Hepatocyte (in vitro differentiated cells): ENCODE data around the gene CHODL. TPM values are rescaled to one million over a fixed set of nuclear protein-coding genes. Genes with fewer than 3 reads are reported as not detected.

Experiments used
- DNase-seq: peaks from one replicate; pipeline ENCODE4 v3.0.0-alpha.2; 2016; ENCODE audit warnings: low spot score
- H2AFZ ChIP-seq: fragments of 200-600 bp; sonication (generic); 2 replicates; pipeline ENCODE4 v1.6.0; 2016; ENCODE audit warnings: antibody characterized with exemption, mild to moderate bottlenecking
- H3K27ac ChIP-seq: fragments of 200-600 bp; sonication (generic); 2 replicates; pipeline ENCODE4 v1.5.1; 2016; ENCODE audit warnings: mild to moderate bottlenecking
- H3K27me3 ChIP-seq: fragments of 200-600 bp; sonication (generic); 2 replicates; pipeline ENCODE4 v1.6.1; 2016
- H3K36me3 ChIP-seq: fragments of 200-600 bp; sonication (generic); replicated peaks from 2 replicates; pipeline ENCODE4 v1.5.1; 2016; ENCODE audit warnings: low read depth; ENCODE audit not compliant: insufficient read depth
- H3K4me1 ChIP-seq: fragments of 200-600 bp; sonication (generic); 2 replicates; pipeline ENCODE4 v1.5.1; 2016; ENCODE audit warnings: mild to moderate bottlenecking, moderate library complexity; ENCODE audit not compliant: insufficient read depth
- H3K4me2 ChIP-seq: fragments of 200-600 bp; sonication (generic); 2 replicates; pipeline ENCODE4 v1.6.0; 2016
- H3K4me3 ChIP-seq: fragments of 200-600 bp; sonication (generic); 2 replicates; pipeline ENCODE4 v1.5.1; 2016; ENCODE audit warnings: mild to moderate bottlenecking
- H3K79me2 ChIP-seq: fragments of 200-600 bp; sonication (generic); 2 replicates; pipeline ENCODE4 v1.6.0; 2017; ENCODE audit warnings: mild to moderate bottlenecking
- H3K9me2 ChIP-seq: fragments of 200-600 bp; sonication (generic); replicated peaks from 2 replicates; pipeline ENCODE4 v1.6.0; 2017; ENCODE audit warnings: mild to moderate bottlenecking; ENCODE audit not compliant: insufficient read depth
- H3K9me3 ChIP-seq: fragments of 200-600 bp; sonication (generic); 2 replicates; pipeline ENCODE4 v1.5.1; 2016; ENCODE audit warnings: low read depth, mild to moderate bottlenecking
- H4K20me1 ChIP-seq: fragments of 200-600 bp; sonication (generic); 2 replicates; pipeline ENCODE4 v1.6.0; 2016; ENCODE audit warnings: mild to moderate bottlenecking; ENCODE audit not compliant: insufficient read depth, poor library complexity, severe bottlenecking
- EZH2 ChIP-seq: fragments of 200-600 bp; sonication (generic); IDR thresholded peaks from 2 replicates; pipeline ENCODE4 v1.6.1; 2016; ENCODE audit warnings: antibody characterized with exemption, mild to moderate bottlenecking, borderline replicate concordance
- EZH2phosphoT487 ChIP-seq: fragments of 200-600 bp; sonication (generic); IDR thresholded peaks from one replicate; pipeline ENCODE4 v1.6.1; 2018; ENCODE audit warnings: antibody characterized with exemption, mild to moderate bottlenecking, low read depth, moderate library complexity; ENCODE audit not compliant: unreplicated experiment, severe bottlenecking
- WGBS: methylation state at CpG from one replicate; pipeline ENCODE4 v1.1.6; 2016; ENCODE audit warnings: low lambda C conversion rate; ENCODE audit errors: missing lambda C conversion rate; 5-methylcytosine and 5-hydroxymethylcytosine counted together
- polyA plus RNA-seq: library from polyadenylated mRNA; unstranded; fragments of >200 nt; fragmentation: Nextera tagmentation; extraction: Ambion mirVana; gene quantifications from 2 replicates; pipeline ENCODE4 v1.2.1, GENCODE V29; 2016
- total RNA-seq: library from RNA; depleted of rRNA; stranded (reverse); fragments of >200 nt; gene quantifications from 2 replicates; pipeline ENCODE4 v1.2.3, GENCODE V29; 2014
- TF ChIP-seq, protein P1 (sequence below): fragments of 200-600 bp; sonication (generic); IDR thresholded peaks from 2 replicates; pipeline ENCODE4 v1.5.1; 2016; ENCODE audit warnings: antibody characterized with exemption, mild to moderate bottlenecking; ENCODE audit not compliant: poor library complexity

Gene CHODL
- total and polyA plus RNA-seq, 2 experiments from 2014 or later: 0.31 to 0.73 TPM

GRCh38 chr21:18274370-18274769, 29.7 kb downstream of the CHODL start:
- WGBS: 77% methylated on average over 5 of the region's 5 CpGs
- no peak for DNase-seq
- Histone ChIP-seq H3K4me2 (no peak overlapping the region), H3K27me3 (no peaks in the 10 kb centered on the region), H3K36me3 (no peaks in the 10 kb centered on the region), H3K27ac (no peak overlapping the region), H2AFZ (no peak overlapping the region), H3K9me2 (no peaks in the 10 kb centered on the region), H3K4me3 (no peak overlapping the region), H4K20me1 (no peaks in the 10 kb centered on the region), H3K9me3 (no peaks in the 10 kb centered on the region), H3K79me2 (no peaks in the 10 kb centered on the region), H3K4me1 (no peaks in the 10 kb centered on the region)
- TF ChIP-seq EZH2phosphoT487 (no peak), EZH2 (no peak)
- TF ChIP-seq, protein P1, sequence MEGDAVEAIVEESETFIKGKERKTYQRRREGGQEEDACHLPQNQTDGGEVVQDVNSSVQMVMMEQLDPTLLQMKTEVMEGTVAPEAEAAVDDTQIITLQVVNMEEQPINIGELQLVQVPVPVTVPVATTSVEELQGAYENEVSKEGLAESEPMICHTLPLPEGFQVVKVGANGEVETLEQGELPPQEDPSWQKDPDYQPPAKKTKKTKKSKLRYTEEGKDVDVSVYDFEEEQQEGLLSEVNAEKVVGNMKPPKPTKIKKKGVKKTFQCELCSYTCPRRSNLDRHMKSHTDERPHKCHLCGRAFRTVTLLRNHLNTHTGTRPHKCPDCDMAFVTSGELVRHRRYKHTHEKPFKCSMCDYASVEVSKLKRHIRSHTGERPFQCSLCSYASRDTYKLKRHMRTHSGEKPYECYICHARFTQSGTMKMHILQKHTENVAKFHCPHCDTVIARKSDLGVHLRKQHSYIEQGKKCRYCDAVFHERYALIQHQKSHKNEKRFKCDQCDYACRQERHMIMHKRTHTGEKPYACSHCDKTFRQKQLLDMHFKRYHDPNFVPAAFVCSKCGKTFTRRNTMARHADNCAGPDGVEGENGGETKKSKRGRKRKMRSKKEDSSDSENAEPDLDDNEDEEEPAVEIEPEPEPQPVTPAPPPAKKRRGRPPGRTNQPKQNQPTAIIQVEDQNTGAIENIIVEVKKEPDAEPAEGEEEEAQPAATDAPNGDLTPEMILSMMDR: no peak

GRCh38 chr21:18275781-18276180, 31.1 kb downstream of the CHODL start:
- no peak for DNase-seq
- Histone ChIP-seq H3K4me2 (no peak overlapping the region), H3K4me1 (no peaks in the 10 kb centered on the region), H3K4me3 (no peak overlapping the region), H3K27ac (no peak overlapping the region), H3K79me2 (no peaks in the 10 kb centered on the region), H3K27me3 (no peaks in the 10 kb centered on the region), H2AFZ (no peak overlapping the region), H3K9me3 (no peaks in the 10 kb centered on the region), H3K36me3 (no peaks in the 10 kb centered on the region), H4K20me1 (no peaks in the 10 kb centered on the region), H3K9me2 (no peaks in the 10 kb centered on the region)
- TF ChIP-seq EZH2: no peak
- TF ChIP-seq, protein P1: no peak
- TF ChIP-seq EZH2phosphoT487: no peak
- 71% methylated on average over 3 of the region's 3 CpGs for WGBS

GRCh38 chr21:18285379-18285778, 40.7 kb downstream of the CHODL start:
- H3K27ac ChIP-seq: no peak overlapping the region
- H3K36me3 ChIP-seq: no peaks in the 10 kb centered on the region
- no peak overlapping the region for H2AFZ ChIP-seq
- no peaks in the 10 kb centered on the region for H3K79me2 ChIP-seq
- 83% methylated on average over 4 of the region's 4 CpGs for WGBS
- TF ChIP-seq EZH2 (no peak), EZH2phosphoT487 (no peak)
- TF ChIP-seq, protein P1: no peak
- H3K9me2 ChIP-seq: no peaks in the 10 kb centered on the region
- no peak for DNase-seq
- H3K9me3 ChIP-seq: no peaks in the 10 kb centered on the region
- no peaks in the 10 kb centered on the region for H3K4me1 ChIP-seq
- H3K4me3 ChIP-seq: no peak overlapping the region
- H3K4me2 ChIP-seq: no peak overlapping the region
- H3K27me3 ChIP-seq: no peaks in the 10 kb centered on the region
- no peaks in the 10 kb centered on the region for H4K20me1 ChIP-seq

GRCh38 chr21:18289876-18290275, 45.2 kb downstream of the CHODL start:
- no peaks in the 10 kb centered on the region for H3K36me3 ChIP-seq
- no peaks in the 10 kb centered on the region for H3K79me2 ChIP-seq
- DNase-seq: no peak
- H4K20me1 ChIP-seq: no peaks in the 10 kb centered on the region
- no peaks in the 10 kb centered on the region for H3K9me2 ChIP-seq
- TF ChIP-seq EZH2: no peak
- TF ChIP-seq EZH2phosphoT487: no peak
- TF ChIP-seq, protein P1: no peak
- no peak overlapping the region for H3K27ac ChIP-seq
- no peaks in the 10 kb centered on the region for H3K27me3 ChIP-seq
- 87% methylated on average over 2 of the region's 2 CpGs for WGBS
- no peaks in the 10 kb centered on the region for H3K9me3 ChIP-seq
- H3K4me3 ChIP-seq: no peak overlapping the region
- no peak overlapping the region for H3K4me2 ChIP-seq
- H3K4me1 ChIP-seq: no peaks in the 10 kb centered on the region
- no peak overlapping the region for H2AFZ ChIP-seq
